ENCODE results near the gene ALB.
A peak's percentile ranks its signal among the peaks of the same experiment; 100 is the strongest.

Gene ALB

DNA sequence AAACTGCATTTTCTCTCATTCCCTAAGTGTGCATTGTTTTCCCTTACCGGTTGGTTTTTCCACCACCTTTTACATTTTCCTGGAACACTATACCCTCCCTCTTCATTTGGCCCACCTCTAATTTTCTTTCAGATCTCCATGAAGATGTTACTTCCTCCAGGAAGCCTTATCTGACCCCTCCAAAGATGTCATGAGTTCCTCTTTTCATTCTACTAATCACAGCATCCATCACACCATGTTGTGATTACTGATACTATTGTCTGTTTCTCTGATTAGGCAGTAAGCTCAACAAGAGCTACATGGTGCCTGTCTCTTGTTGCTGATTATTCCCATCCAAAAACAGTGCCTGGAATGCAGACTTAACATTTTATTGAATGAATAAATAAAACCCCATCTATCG is 29.1 kb downstream of the ALB start:
- POLR2A ChIA-PET: no interaction called here
- CTCF ChIA-PET: interaction anchor here (2.5 to 5.0 kb wide), 4 partner anchors 9 to 19 kb away, joined by 14 to 34 read pairs (median 14); no protein-coding TSS in a partner anchor
- no peak for DNase-seq (ENCODE audit: extremely low spot score)
- TF ChIP-seq, protein P1, sequence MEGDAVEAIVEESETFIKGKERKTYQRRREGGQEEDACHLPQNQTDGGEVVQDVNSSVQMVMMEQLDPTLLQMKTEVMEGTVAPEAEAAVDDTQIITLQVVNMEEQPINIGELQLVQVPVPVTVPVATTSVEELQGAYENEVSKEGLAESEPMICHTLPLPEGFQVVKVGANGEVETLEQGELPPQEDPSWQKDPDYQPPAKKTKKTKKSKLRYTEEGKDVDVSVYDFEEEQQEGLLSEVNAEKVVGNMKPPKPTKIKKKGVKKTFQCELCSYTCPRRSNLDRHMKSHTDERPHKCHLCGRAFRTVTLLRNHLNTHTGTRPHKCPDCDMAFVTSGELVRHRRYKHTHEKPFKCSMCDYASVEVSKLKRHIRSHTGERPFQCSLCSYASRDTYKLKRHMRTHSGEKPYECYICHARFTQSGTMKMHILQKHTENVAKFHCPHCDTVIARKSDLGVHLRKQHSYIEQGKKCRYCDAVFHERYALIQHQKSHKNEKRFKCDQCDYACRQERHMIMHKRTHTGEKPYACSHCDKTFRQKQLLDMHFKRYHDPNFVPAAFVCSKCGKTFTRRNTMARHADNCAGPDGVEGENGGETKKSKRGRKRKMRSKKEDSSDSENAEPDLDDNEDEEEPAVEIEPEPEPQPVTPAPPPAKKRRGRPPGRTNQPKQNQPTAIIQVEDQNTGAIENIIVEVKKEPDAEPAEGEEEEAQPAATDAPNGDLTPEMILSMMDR (IDR thresholded peaks at IDR 0.05; ENCODE audit: control extremely low read depth, extremely low read depth, low read depth, missing control alignments): no peak

GRCh38 chr4:73434311-73434710 is 30.2 kb downstream of the ALB start:
- ChIA-PET POLR2A (no interaction called here), CTCF (interaction anchor here (0.8 to 5.0 kb wide), 6 partner anchors 10 to 94 kb away, joined by 3 to 34 read pairs (median 9); no protein-coding TSS in a partner anchor)
- peak; percentile 8 for DNase-seq (ENCODE audit: extremely low spot score)
- TF ChIP-seq, protein P1 (IDR thresholded peaks at IDR 0.05; ENCODE audit: control extremely low read depth, extremely low read depth, low read depth, missing control alignments): peak; percentile 34

- ChIA-PET CTCF (no interaction called here), POLR2A (no interaction called here)
- TF ChIP-seq, protein P1 (IDR thresholded peaks at IDR 0.05; ENCODE audit: control extremely low read depth, extremely low read depth, low read depth, missing control alignments): no peak
- no peak for DNase-seq (ENCODE audit: extremely low spot score)
These were observed 31.9 kb downstream of the ALB start, which contains the start of gene AFP for GRCh38 chr4:73435984-73436383. Gene AFP (plus strand): TSS chr4:73436221. CDS start chr4:73436263, 42 bp downstream.

DNA sequence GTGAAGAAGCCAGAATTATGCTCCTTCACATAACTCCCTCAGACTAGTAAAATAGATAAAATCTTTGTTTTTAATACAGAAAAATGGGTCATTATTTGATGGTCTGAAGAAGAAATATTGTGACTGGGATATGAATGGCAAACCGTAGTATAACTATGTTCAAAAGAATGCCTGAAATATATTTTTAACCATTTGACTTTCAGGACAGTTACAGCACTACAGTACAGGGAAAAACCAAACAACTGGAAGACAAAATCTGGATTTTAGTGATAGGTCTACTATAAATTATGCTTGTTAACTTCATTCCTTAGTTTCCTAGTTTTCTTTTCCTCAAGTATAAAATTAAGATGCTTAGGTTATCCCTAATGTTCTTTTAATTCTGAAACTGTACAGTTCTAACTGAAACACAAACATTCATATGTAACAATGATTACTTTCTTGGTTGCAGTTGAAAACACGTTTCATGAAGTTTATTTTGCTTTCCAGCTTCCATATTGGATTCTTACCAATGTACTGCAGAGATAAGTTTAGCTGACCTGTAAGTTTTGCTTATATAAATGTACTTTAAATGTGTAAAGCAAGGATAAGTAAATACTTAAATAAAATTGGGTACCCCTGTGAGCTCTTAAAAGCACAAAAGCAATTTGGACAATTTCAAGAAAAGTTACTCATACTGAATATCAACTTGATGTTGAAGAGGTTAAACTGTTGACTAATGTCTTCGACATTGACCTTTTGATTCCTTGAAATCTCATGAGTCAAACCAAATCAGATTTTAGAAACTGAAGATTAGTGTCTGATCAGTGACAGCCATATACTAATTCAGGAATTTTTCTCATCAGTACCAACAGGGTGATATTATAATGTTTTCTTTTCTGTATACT is 32.8 kb downstream of the ALB start:
- DNase-seq (ENCODE audit: extremely low spot score): no peak
- ChIA-PET POLR2A (interaction anchor here (0.6 kb wide), 1 partner anchor 104 kb away, joined by 3 read pairs; no protein-coding TSS in a partner anchor), CTCF (interaction anchor here (1.0 to 2.6 kb wide), 3 partner anchors 9 to 96 kb away, joined by 3 to 12 read pairs (median 3); no protein-coding TSS in a partner anchor)
- TF ChIP-seq, protein P1 (IDR thresholded peaks at IDR 0.05; ENCODE audit: control extremely low read depth, extremely low read depth, low read depth, missing control alignments): no peak

GRCh38 chr4:73437558-73437956 is 33.5 kb downstream of the ALB start:
- CTCF ChIA-PET: interaction anchor here (1.0 to 2.6 kb wide), 6 partner anchors 9 to 97 kb away, joined by 3 to 12 read pairs (median 4); no protein-coding TSS in a partner anchor
- no peak for DNase-seq (ENCODE audit: extremely low spot score)
- POLR2A ChIA-PET: no interaction called here
- TF ChIP-seq, protein P1 (IDR thresholded peaks at IDR 0.05; ENCODE audit: control extremely low read depth, extremely low read depth, low read depth, missing control alignments): no peak

- no peak for DNase-seq (ENCODE audit: extremely low spot score)
- TF ChIP-seq, protein P1 (IDR thresholded peaks at IDR 0.05; ENCODE audit: control extremely low read depth, extremely low read depth, low read depth, missing control alignments): no peak
- POLR2A ChIA-PET: no interaction called here
- CTCF ChIA-PET: interaction anchor here (1.0 to 2.6 kb wide), 8 partner anchors 8 to 83 kb away, joined by 3 to 12 read pairs (median 4); no protein-coding TSS in a partner anchor
These were observed 34.0 kb downstream of the ALB start for GRCh38 chr4:73438048-73438447.

Data from GM10248 (cell line).